BLaER1 (cell line): ENCODE measurements around the gene KMT5C.
A peak's percentile ranks its signal among the peaks of the same experiment; 100 is the strongest.
"Not testable (repeated sequence)": the region's sequence is repeated elsewhere in the genome, so short reads cannot be mapped to it uniquely, and the experiment has no call there.

Source experiments
- H3K27ac ChIP-seq: shearing (Covaris generic); formaldehyde crosslinking; 2 replicates; pipeline ENCODE4 v1.8.1; 2022
- H3K27me3 ChIP-seq: shearing (Covaris generic); formaldehyde crosslinking; 2 replicates; pipeline ENCODE4 v1.8.1; 2022
- H3K36me3 ChIP-seq: shearing (Covaris generic); formaldehyde crosslinking; 2 replicates; pipeline ENCODE4 v1.8.1; 2022
- H3K4me1 ChIP-seq: shearing (Covaris generic); formaldehyde crosslinking; 2 replicates; pipeline ENCODE4 v1.8.1; 2022
- H3K4me2 ChIP-seq: shearing (Covaris generic); formaldehyde crosslinking; 2 replicates; pipeline ENCODE4 v1.8.1; 2022
- H3K4me3 ChIP-seq: shearing (Covaris generic); formaldehyde crosslinking; 2 replicates; pipeline ENCODE4 v1.8.1; 2022
- H3K9ac ChIP-seq: shearing (Covaris generic); formaldehyde crosslinking; 2 replicates; pipeline ENCODE4 v1.8.1; 2022
- H3K9me3 ChIP-seq: shearing (Covaris generic); formaldehyde crosslinking; 2 replicates; pipeline ENCODE4 v1.8.1; 2022
- H4K20me1 ChIP-seq: shearing (Covaris generic); formaldehyde crosslinking; 2 replicates; pipeline ENCODE4 v1.8.1; 2022
- Cebpa-rat ChIP-seq: shearing (Covaris generic); IDR thresholded peaks from 2 replicates; pipeline ENCODE4 v1.8.1; 2022

The KMT5C gene

DNA sequence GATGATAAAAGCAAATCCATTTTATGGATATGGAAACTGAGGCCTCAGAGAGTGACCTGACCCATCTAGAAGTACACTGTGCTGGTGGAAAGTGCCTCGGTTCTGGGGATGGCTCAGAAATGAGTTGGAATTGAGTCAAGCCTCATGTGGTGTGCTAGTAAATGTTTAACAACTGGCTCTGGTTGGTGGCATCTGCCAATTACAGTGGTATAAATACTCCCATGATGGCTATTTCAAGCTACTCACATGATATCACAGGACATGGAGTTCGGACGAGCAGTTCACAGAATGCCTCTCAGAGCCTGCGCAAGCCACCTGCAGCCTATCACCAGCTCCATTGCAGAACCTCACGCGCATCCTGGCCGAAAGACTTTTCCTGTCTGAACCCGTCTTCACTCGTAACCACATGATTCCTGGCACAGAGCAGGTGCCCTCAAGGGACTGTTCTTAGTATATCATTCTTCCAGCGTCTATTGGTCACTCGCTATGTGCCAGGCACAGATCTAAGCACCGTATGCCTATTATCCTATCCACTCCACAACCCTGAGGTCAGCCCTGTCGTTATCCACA lies 23.6 kb upstream of the KMT5C start:
- TF ChIP-seq Cebpa-rat: no peak
- no peak overlapping the region for H3K27ac ChIP-seq
- H4K20me1 ChIP-seq: no peaks in the 10 kb centered on the region
- H3K4me2 ChIP-seq: no peak overlapping the region
- no peaks in the 10 kb centered on the region for H3K27me3 ChIP-seq
- H3K9me3 ChIP-seq: no peaks in the 10 kb centered on the region
- H3K36me3 ChIP-seq: peaks cover 13% of the 10 kb centered on the region; the same call in 1 of the 2 replicates
- no peak overlapping the region for H3K4me3 ChIP-seq
- no peak overlapping the region for H3K9ac ChIP-seq
- peaks cover 2% of the 10 kb centered on the region for H3K4me1 ChIP-seq

DNA sequence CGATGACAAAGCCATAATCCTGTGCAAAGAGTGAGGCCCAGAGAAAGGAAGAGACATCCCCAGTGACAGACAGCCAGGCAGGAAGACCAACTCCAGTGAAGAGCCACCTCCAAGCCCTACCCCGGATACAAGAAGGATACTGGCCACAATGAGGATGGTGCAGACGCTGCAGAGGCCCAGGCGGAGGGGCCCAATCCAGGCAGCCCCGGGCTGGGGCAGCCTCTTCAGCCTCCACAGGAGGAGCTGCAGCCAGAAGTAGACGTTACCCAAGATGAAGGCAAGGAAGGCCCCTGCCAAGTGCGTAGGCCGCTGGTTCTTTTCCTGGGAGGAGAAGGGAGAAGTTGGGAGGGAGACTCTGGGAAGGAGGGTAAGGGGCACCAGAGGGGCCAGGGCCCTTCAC lies 23.0 kb upstream of the KMT5C start:
- H3K4me1 ChIP-seq: peaks cover 8% of the 10 kb centered on the region
- no peaks in the 10 kb centered on the region for H3K9me3 ChIP-seq
- H3K27ac ChIP-seq: no peak overlapping the region
- H3K36me3 ChIP-seq: peaks cover 9% of the 10 kb centered on the region; the same call in 1 of the 2 replicates
- no peak overlapping the region for H3K4me3 ChIP-seq
- no peaks in the 10 kb centered on the region for H3K27me3 ChIP-seq
- H4K20me1 ChIP-seq: no peaks in the 10 kb centered on the region
- no peak overlapping the region for H3K9ac ChIP-seq
- no peak for TF ChIP-seq Cebpa-rat
- no peak overlapping the region for H3K4me2 ChIP-seq

- H3K27me3 ChIP-seq: no peaks in the 10 kb centered on the region
- peaks cover 39% of the 10 kb centered on the region for H3K4me1 ChIP-seq
- H3K4me2 ChIP-seq: no peak overlapping the region
- no peaks in the 10 kb centered on the region for H3K36me3 ChIP-seq
- H3K4me3 ChIP-seq: no peak overlapping the region
- H3K27ac ChIP-seq: no peak overlapping the region
- no peaks in the 10 kb centered on the region for H3K9me3 ChIP-seq
- TF ChIP-seq Cebpa-rat: no peak
- no peak overlapping the region for H3K9ac ChIP-seq
- no peaks in the 10 kb centered on the region for H4K20me1 ChIP-seq
Observed at GRCh38 chr19:55319785-55320184, 19.9 kb upstream of the KMT5C start.

GRCh38 chr19:55320844-55321419 lies 18.7 kb upstream of the KMT5C start:
- Histone ChIP-seq H3K9ac (no peak overlapping the region), H3K9me3 (no peaks in the 10 kb centered on the region), H4K20me1 (no peaks in the 10 kb centered on the region), H3K27ac (no peak overlapping the region), H3K4me1 (peaks cover 51% of the 10 kb centered on the region), H3K27me3 (no peaks in the 10 kb centered on the region), H3K36me3 (no peaks in the 10 kb centered on the region), H3K4me3 (no peak overlapping the region), H3K4me2 (peak overlapping the region; percentile 54)
- no peak for TF ChIP-seq Cebpa-rat

- Histone ChIP-seq H3K9me3 (no peaks in the 10 kb centered on the region), H4K20me1 (no peaks in the 10 kb centered on the region), H3K36me3 (no peaks in the 10 kb centered on the region), H3K4me1 (peaks cover 58% of the 10 kb centered on the region), H3K27me3 (no peaks in the 10 kb centered on the region), H3K27ac (0 out of 2 replicates have a peak overlapping the region, but pooled peaks have one; percentile 34), H3K4me3 (no peak overlapping the region), H3K4me2 (peak overlapping the region; percentile 54), H3K9ac (no peak overlapping the region)
- no peak for TF ChIP-seq Cebpa-rat
Observed at GRCh38 chr19:55321466-55322137, 18.1 kb upstream of the KMT5C start.

- H3K4me2 ChIP-seq: peak overlapping the region; percentile 54
- H3K27me3 ChIP-seq: no peaks in the 10 kb centered on the region
- no peak overlapping the region for H3K9ac ChIP-seq
- no peaks in the 10 kb centered on the region for H4K20me1 ChIP-seq
- H3K9me3 ChIP-seq: no peaks in the 10 kb centered on the region
- TF ChIP-seq Cebpa-rat: no peak
- peaks cover 61% of the 10 kb centered on the region for H3K4me1 ChIP-seq
- H3K27ac ChIP-seq: no peak overlapping the region
- H3K36me3 ChIP-seq: no peaks in the 10 kb centered on the region
- H3K4me3 ChIP-seq: no peak overlapping the region
Observed at GRCh38 chr19:55322204-55322885, 17.3 kb upstream of the KMT5C start.

- TF ChIP-seq Cebpa-rat: no peak
- no peaks in the 10 kb centered on the region for H3K27me3 ChIP-seq
- H4K20me1 ChIP-seq: no peaks in the 10 kb centered on the region
- H3K27ac ChIP-seq: peak overlapping the region; percentile 73
- H3K4me3 ChIP-seq: peak overlapping the region; percentile 38; the same call in 1 of the 2 replicates
- peak overlapping the region; percentile 89 for H3K4me2 ChIP-seq
- H3K4me1 ChIP-seq: peaks cover 61% of the 10 kb centered on the region
- H3K36me3 ChIP-seq: no peaks in the 10 kb centered on the region
- no peaks in the 10 kb centered on the region for H3K9me3 ChIP-seq
- peak overlapping the region; percentile 63; the same call in 1 of the 2 replicates for H3K9ac ChIP-seq
Observed at GRCh38 chr19:55324662-55325061, 15.0 kb upstream of the KMT5C start.

DNA sequence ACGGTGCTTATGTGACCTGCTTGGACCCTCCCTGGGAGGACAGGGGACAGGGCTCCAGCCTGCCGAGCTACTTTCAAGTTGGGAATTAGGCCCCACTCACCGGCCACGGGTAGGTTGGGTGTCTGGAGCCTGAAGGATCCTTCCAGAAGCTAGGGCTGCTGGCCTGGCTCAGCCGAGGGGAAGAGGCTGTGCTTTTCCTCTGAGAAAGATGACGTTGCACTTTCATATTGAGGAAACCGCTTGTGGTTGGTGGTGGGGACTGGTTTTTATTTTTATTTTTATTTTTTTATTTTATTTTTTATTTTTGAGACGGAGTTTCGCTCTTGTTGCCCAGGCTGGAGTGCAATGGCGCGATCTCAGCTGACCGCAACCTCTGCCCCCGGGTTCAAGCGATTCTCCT lies 14.5 kb upstream of the KMT5C start, which contains the start of gene TMEM150B:
Gene TMEM150B, minus strand, starts transcription at position 170 of the 400 bp plus-strand sequence. CDS start 4,305 bp downstream, outside the sequence.
- no peak for TF ChIP-seq Cebpa-rat
- Histone ChIP-seq H3K4me1 (peaks cover 61% of the 10 kb centered on the region), H3K27ac (peak within 1 kb of the TSS; percentile 73), H3K9ac (peak within 1 kb of the TSS; percentile 63; the same call in 1 of the 2 replicates), H3K4me3 (peak within 1 kb of the TSS; percentile 38; the same call in 1 of the 2 replicates), H3K4me2 (peak within 1 kb of the TSS; percentile 89), H3K36me3 (no peaks in the 10 kb centered on the region), H3K27me3 (no peaks in the 10 kb centered on the region), H3K9me3 (no peaks in the 10 kb centered on the region), H4K20me1 (no peaks in the 10 kb centered on the region)

GRCh38 chr19:55328774-55329318 lies 10.8 kb upstream of the KMT5C start:
- H3K4me1 ChIP-seq: peaks cover 31% of the 10 kb centered on the region
- H3K4me3 ChIP-seq, H3K9ac ChIP-seq, H3K9me3 ChIP-seq, H3K27ac ChIP-seq, H3K4me2 ChIP-seq, H3K36me3 ChIP-seq, H3K27me3 ChIP-seq, H4K20me1 ChIP-seq: not testable (repeated sequence)

- H3K4me3 ChIP-seq, H3K27ac ChIP-seq, H3K36me3 ChIP-seq, H3K9me3 ChIP-seq, H3K4me2 ChIP-seq, H3K27me3 ChIP-seq, H3K9ac ChIP-seq, H4K20me1 ChIP-seq: not testable (repeated sequence)
- H3K4me1 ChIP-seq: peaks cover 21% of the 10 kb centered on the region
Observed at GRCh38 chr19:55329791-55330190, 9.9 kb upstream of the KMT5C start.
